Activated naive CD8-positive, alpha-beta T cell treated with anti-CD3 and anti-CD28 coated beads, Interleukin-2, amount 10 ng/mL, durations not matched to agents 7 days and 5 days (primary cell): ENCODE measurements around the gene OSBPL5. TPM values are rescaled to one million over a fixed set of nuclear protein-coding genes. Genes with fewer than 3 reads are reported as not detected.

ENCODE experiments used
- ATAC-seq: fragments of 150-1000 bp; cut with Tn5 transposase; one replicate; pipeline ENCODE4 v1.10.0; 2021; ENCODE audit warnings: low read depth, moderate library complexity
- POLR2A ChIA-PET: fragments of 350-600 bp; sonication (Branson Sonifier 250); formaldehyde crosslinking; loops from one replicate; lab custom pipeline; 2021; ENCODE audit warnings: antibody characterized with exemption; lab: Charles Lee
- DNase-seq: peaks from one replicate; pipeline ENCODE4 v3.0.0; 2021
- H3K27ac Mint-ChIP-seq: one replicate; pipeline ENCODE4 v1.8.0; 2022; ENCODE audit warnings: mild to moderate bottlenecking, mixed read lengths
- H3K27me3 Mint-ChIP-seq: one replicate; pipeline ENCODE4 v1.8.0; 2022; ENCODE audit warnings: mild to moderate bottlenecking, moderate library complexity, mixed read lengths
- H3K36me3 Mint-ChIP-seq: one replicate; pipeline ENCODE4 v1.8.0; 2021; ENCODE audit warnings: mild to moderate bottlenecking, mixed read lengths
- H3K4me1 Mint-ChIP-seq: one replicate; pipeline ENCODE4 v1.8.0; 2021; ENCODE audit warnings: mixed read lengths
- H3K4me3 Mint-ChIP-seq: one replicate; pipeline ENCODE4 v1.8.0; 2022; ENCODE audit warnings: mild to moderate bottlenecking, moderate library complexity, mixed read lengths
- H3K9me3 Mint-ChIP-seq: one replicate; pipeline ENCODE4 v1.8.0; 2021; ENCODE audit warnings: mixed read lengths
- total RNA-seq, 2 experiments: library from RNA; stranded (reverse); gene quantifications; one replicate each; pipeline ENCODE4 v1.2.3, GENCODE V29; 2021

The OSBPL5 gene
- total RNA-seq, 2 experiments from 2014 or later, result 13.0 to 13.2 TPM

DNA sequence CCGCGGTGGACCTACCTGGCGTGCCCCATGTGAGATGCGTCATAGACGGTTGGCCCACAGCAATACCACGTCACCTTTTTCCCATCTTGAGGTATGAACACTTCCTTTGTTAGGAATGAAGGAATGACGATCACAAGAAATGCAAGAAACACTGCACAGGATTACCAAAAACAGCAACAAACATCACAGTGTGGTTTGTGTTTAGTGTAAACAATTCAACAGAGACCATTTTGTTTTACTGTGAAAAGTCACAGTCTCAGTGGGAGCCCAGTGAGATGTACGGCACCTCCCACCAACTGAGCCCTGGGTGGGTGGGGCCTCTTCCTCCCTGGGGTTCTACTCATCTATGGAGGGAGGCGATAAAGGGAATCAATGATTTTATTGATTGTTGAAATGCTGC, 124.2 kb downstream of the OSBPL5 start:
- DNase-seq, result no peak
- Mint-ChIP-seq H3K36me3 (peaks cover 21% of the 10 kb centered on the region), H3K4me3 (no peak overlapping the region), H3K9me3 (no peaks in the 10 kb centered on the region), H3K4me1 (peaks cover 18% of the 10 kb centered on the region), H3K27ac (no peak overlapping the region), H3K27me3 (no peaks in the 10 kb centered on the region)
- POLR2A ChIA-PET, result no interaction called here
- no peak for ATAC-seq

- H3K4me1 Mint-ChIP-seq, result peaks cover 18% of the 10 kb centered on the region
- no peak for DNase-seq
- POLR2A ChIA-PET, result interaction anchor here (1.0 to 1.3 kb wide), 2 partner anchors 23 to 54 kb away, joined by 3 to 5 read pairs; no protein-coding TSS in a partner anchor
- no peak for ATAC-seq
- H3K27me3 Mint-ChIP-seq, result no peaks in the 10 kb centered on the region
- H3K27ac Mint-ChIP-seq, result no peak overlapping the region
- peaks cover 25% of the 10 kb centered on the region for H3K36me3 Mint-ChIP-seq
- H3K4me3 Mint-ChIP-seq, result no peak overlapping the region
- no peaks in the 10 kb centered on the region for H3K9me3 Mint-ChIP-seq
Measured at GRCh38 chr11:3037945-3038271, 127.2 kb downstream of the OSBPL5 start.

Other genes starting within 250 kb of the OSBPL5 start
- gene PHLDA2, start 235.9 kb downstream of the OSBPL5 start, total RNA-seq, result under 1 TPM; 0.55 to 0.65 TPM
- gene NAP1L4, start 173.0 kb downstream of the OSBPL5 start, total RNA-seq, result 100 to 1,000 TPM; 346 to 363 TPM
- gene CARS1, start 107.9 kb downstream of the OSBPL5 start, total RNA-seq, result 100 to 1,000 TPM; 100 to 111 TPM
- gene MRGPRG, start 53.5 kb upstream of the OSBPL5 start, total RNA-seq, result not detected
- not detected for gene MRGPRE, start 67.1 kb upstream of the OSBPL5 start, total RNA-seq
- 10 to 100 TPM; 41.6 to 44.4 TPM for gene ZNF195, start 213.8 kb upstream of the OSBPL5 start, total RNA-seq